Measurements from ENCODE around the gene ZSWIM1.

GRCh38 chr20:45857882-45858216 is 23.2 kb upstream of the ZSWIM1 start:
- TF ChIP-seq CTCF (IDR thresholded peaks at IDR 0.05; ENCODE audit: insufficient read depth, low read length) = no peak
- TF ChIP-seq POLR2AphosphoS5 (IDR thresholded peaks at IDR 0.05; ENCODE audit: low read depth) = no peak
- TF ChIP-seq GABPA (IDR thresholded peaks at IDR 0.05; ENCODE audit: low read depth) = no peak
- TF ChIP-seq SPI1 (IDR thresholded peaks at IDR 0.05; ENCODE audit: borderline replicate concordance, low read depth) = no peak
- no peak for TF ChIP-seq REST (IDR thresholded peaks at IDR 0.05; ENCODE audit: insufficient replicate concordance, low read depth)

Data from HL-60 (cell line).